ENCODE results near the gene PDE4B.
"Not testable (repeated sequence)": the region's sequence is repeated elsewhere in the genome, so short reads cannot be mapped to it uniquely, and the experiment has no call there.

Gene PDE4B

DNA sequence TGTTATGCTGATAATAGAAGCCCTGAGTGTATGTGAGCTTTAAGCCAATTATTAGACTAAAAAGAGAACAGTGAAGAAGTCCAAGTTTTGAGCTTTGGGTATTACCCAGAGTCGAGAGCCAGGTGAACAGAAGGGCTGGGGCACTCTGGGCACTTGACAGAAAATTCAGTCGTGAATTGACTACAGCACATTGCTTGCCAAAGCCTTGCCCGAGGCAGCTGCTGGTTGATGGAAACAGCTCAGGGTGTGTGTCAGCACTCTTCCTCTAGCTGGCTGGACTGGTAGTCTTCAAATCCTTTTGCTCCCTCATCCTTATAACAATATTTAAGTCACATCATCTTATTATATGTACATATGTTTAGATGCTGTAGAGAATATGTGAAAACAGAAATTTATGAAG is 21.3 kb downstream of the PDE4B start:
- no peak for DNase-seq (ENCODE audit: low read depth in 2 of 3, low spot score in 1 of 3)

DNA sequence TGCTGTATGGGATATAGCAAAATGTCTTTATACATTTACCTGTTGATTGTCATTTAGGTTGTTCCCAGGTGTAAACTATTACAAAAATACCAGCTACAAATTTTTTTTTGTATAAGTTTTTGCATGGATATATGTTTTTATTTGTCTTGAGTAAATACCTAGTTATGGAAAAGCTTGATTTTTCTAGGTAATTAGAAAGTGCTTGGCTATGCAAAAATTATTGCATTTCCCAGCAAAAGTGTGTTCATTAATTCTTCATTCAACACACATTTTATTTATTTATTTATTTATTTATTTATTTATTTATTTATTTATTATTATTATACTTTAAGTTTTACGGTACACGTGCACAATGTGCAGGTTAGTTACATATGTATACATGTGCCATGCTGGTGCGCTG is 22.1 kb downstream of the PDE4B start:
- DNase-seq (ENCODE audit: low read depth in 2 of 3, low spot score in 1 of 3), result no peak

DNA sequence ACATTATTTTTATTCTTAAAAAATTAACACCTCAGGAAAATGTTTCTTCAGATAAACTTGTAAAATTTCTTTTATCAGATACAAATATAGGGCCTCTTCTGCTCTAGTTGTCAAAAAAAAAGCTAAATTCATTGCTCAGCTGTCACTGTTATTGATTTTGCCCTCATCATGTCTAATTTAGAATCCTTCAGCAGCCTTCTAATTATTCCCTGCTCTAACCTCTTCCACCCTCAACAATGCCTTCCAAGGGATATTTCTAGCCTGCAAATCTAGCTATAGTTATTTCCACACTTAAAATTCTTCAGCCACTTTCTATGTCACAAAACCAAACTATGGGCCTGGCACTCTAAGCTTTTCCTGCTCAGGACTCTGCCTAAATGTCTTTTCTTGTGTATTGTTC is 25.2 kb downstream of the PDE4B start:
- DNase-seq (ENCODE audit: low read depth in 2 of 3, low spot score in 1 of 3), result no peak

DNA sequence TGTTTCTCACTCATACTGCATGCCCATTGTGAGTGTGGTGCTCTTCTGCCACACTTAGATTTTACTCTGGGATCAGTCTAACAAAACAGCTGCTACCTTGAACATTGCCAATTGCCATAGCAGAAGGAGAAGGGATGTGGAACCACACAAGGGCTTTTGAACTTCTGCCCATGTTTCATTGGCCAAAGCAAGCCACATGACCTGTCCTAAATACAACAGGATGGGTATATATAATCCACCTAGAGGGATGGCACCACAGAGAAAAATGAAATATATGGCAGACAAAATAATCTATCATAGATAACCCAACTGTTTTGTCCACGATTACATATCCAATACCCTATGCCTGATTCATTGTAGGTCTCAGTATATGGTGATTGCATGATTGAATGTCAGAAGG is 26.3 kb downstream of the PDE4B start:
- DNase-seq (ENCODE audit: low read depth in 2 of 3, low spot score in 1 of 3), result no peak

DNA sequence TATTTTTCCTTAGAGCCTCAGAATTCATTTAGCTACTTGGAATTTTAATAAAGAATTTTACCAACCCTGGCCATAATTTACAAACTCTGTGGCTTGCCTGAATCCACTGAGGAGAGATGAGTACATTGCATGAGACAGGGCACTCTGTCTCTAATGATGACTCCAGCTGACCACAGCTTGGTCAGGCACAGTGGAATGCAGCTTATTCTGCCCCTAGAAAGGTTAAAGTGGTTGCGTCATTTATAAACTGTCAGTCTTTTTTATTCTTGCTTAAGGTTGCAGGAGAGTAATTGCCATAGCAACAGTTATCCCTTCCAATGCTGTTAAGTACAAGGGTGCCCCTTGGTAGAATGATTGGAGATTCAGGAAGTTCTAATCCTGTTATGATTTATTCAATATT is 28.3 kb downstream of the PDE4B start:
- no peak for DNase-seq (ENCODE audit: low read depth in 2 of 3, low spot score in 1 of 3)

DNA sequence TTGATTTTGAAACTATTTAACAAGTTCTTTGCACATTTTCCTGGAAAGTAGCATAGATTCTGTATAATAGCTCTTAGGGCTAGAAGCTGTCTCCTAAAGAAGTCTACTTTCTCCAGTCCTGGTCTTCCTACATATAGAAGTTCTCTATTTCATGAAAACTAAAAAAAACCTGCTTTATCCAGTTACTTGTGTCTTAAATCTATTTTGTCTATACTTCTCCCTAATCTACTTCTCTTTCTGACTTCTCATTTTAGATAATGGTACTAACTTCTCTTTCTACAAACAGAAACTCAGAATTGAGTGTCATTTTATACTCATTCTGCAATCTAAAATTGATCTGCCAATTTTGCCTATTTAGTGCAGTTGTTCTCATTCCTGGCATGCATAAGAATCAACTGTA is 28.7 kb downstream of the PDE4B start:
- no peak for DNase-seq (ENCODE audit: low read depth in 2 of 3, low spot score in 1 of 3)

DNA sequence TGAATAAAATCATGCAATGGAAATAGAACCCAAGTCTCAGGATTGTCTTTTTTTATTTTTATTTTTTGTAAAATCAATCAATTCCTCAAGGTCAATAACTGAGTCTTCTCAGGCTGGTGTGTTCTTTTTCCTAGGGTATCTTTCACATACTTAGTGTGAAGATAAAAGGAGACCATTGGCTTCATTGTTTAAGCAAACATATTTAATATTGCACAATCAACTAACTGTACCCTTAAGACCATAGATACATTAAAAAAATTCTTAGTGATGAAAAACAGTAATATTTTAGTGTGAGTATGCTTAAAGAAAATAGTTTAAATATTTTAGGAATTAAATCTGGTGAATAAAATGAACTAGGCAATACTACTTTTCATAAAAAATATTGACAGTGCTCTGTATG is 31.4 kb downstream of the PDE4B start:
- DNase-seq (ENCODE audit: low read depth in 2 of 3, low spot score in 1 of 3), result no peak

DNA sequence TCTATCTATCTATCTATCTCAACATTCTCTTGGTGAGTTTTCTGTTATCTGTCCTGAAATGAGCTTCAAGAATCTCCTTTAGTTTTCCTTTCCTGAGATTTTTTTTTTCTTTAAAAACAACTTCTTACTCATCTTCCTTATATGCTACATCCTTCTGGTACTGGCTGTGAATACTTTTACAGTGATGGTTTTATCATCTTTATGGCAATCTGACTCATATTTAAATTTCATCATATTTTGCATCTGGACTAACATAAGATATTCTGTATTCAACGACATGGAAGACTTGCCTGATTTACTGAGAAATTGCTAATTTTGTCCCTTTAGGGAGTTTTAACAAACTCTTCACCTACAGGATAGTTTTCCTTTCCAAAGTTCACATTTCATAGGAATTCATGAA is 33.0 kb downstream of the PDE4B start:
- DNase-seq (ENCODE audit: low read depth in 2 of 3, low spot score in 1 of 3), result no peak

DNA sequence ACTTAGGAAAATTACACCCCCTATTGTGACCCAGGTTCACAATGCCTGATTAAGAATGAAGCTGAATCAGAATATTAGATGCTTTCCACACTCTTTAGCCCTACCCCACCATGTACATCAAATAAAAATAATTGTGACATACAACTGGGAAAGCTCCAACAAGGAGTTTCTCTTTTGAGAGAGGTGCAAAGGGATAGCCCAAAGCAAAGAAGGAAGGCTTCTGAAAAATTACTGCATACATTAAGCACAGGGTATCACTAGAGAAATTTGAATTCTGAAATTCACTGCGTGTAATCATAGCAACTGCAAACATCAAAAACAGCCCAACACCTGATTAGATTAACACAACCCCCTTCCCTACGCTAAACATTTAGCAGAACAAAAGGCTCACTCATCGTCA is 34.1 kb downstream of the PDE4B start:
- DNase-seq (ENCODE audit: low read depth in 2 of 3, low spot score in 1 of 3), result no peak

DNA sequence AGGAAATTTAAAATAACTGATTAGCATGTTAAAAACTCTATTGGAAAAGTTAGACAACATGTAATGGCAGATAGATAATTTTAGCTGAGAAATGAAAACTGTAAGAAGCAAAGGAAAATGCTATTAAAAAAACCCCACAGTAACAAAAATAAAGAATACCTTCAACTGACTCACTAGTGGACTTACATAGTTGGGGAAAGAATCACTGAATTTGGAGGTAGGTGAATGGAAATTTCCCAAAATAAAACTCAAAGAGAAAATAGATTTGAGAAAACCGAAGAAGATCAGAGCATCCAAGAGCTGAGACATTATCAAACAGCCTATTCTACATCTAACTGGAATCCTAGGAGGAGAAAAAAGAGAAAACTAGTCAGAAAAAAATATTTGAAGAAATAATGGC is 34.7 kb downstream of the PDE4B start:
- no peak for DNase-seq (ENCODE audit: low read depth in 2 of 3, low spot score in 1 of 3)

DNA sequence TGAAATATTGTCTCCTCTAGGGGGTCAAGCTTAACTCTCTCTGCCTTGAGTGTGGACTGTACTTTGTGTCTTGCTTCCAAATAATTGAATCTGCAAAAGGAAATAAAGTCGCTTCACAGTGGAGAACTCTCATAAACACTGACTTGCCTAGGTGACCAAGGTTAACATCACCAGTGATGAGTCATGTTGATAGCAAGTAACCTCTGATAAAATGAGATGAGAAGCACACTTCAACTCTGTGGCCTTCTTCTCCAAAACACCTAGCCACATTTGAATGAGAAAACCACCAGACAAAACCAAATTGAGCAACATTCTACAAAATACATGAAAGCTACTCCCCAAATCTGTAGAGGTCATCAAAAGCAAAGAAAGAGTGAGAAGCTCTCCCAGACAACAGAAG is 37.6 kb downstream of the PDE4B start:
- no peak for DNase-seq (ENCODE audit: low read depth in 2 of 3, low spot score in 1 of 3)

DNA sequence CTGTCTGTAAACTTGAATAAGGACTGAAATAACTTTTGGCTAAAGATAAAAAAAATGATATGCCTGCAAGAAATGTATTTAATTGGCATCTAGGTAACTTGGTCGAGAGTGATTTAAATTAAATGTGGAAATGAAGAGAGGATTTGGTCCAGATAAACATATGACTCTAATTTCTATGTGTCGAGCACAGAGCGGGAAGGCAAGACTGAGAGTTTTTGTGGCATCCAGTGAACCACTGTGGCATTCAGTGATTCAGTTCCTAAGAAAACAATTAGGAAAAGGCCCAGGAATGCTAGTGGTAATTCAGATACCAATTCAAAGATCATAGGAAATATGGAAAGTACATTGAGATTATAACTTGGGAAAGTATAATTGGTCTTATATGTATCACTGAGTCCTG is 39.6 kb downstream of the PDE4B start:
- no peak for DNase-seq (ENCODE audit: low read depth in 2 of 3, low spot score in 1 of 3)

DNA sequence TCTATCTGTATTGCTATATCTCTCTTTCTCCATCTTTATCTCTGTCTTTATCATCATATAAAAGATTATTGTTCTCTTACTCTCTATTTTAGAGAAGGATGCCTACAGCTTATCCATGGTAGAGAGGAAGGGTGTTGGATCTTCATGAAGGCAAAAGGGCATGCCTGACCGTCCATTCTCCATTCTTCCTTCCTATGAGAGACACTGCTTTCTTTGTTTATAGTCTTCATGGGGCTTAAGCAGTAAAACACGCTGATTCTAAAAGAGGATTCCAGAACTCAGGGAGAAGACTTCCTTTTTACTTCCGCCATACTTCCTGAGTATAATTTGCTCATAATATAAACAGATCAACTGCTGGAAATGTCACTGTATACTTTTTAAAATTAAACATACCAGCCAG is 44.0 kb downstream of the PDE4B start:
- no peak for DNase-seq (ENCODE audit: low read depth in 2 of 3, low spot score in 1 of 3)

DNA sequence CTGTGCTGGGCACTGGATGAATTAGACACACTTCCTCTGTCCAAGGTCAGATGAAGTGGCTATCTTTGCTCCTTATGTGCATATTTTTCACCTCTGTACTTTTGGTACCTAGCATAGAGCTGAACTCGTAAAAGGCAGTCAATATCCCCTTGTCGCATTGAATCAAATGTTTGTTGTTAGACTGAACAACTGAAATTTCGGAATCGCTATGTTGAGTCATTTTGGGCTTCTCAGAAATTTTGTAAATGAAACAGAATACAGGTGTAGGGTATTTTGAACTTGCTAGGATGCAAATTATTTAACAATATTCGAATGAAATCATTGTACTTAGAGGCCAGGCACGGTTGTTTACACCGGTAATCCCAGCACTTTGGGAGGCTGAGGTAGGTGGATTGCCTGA is 48.0 kb downstream of the PDE4B start:
- DNase-seq (ENCODE audit: low read depth in 2 of 3, low spot score in 1 of 3), result no peak

DNA sequence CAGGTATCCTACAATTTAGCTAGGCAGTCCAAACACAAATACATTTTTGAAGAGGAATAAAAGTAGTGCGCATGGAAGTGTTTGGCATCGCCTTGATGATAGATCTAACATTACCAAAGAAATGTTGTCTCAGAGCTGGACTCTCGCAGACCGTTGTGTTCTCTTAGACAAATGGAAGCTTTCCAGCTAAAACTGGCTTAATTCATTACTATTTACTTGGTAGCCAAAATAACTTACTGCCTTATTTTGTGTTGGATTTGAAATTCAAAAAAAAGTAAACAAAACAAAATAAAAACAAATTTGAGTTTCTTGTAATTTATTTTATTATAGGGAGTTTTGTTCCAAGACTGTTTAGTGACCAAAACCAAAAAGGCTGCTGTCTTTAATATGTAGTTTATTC is 51.6 kb downstream of the PDE4B start:
- no peak for DNase-seq (ENCODE audit: low read depth in 2 of 3, low spot score in 1 of 3)

DNA sequence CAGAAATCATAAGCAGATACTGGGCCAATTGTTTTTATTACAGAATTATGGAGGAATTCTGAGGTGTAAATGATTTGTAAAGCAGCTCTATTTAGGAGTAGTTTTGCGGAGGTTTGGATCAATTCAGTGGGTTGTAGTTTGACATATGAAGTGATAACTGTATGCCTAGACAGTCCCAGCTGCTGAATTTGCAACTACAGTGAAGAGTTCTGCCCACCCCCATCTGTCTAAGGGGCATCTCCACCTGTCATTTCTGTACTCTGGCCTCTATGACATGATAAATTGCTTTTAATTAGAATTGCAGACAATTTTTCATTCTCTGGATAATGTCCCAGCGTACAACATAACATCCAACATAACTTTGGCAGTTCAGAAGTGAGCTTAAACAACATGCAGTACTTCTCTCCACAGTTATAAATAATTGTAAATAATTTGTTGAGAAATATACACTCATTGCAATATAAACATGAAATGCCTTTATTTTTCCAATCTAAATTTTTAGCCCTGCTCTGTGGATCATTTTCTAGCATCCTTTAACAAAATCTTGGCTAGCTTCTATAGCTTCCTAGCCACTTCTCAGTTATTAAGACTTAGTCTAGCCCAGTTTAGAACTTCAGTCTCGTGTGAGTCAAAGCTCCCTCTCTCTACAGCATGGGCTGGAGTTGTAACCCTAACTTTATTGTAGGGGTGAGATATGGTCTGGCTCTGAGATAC is 52.3 kb downstream of the PDE4B start:
- DNase-seq (ENCODE audit: low read depth in 2 of 3, low spot score in 1 of 3), result no peak

DNA sequence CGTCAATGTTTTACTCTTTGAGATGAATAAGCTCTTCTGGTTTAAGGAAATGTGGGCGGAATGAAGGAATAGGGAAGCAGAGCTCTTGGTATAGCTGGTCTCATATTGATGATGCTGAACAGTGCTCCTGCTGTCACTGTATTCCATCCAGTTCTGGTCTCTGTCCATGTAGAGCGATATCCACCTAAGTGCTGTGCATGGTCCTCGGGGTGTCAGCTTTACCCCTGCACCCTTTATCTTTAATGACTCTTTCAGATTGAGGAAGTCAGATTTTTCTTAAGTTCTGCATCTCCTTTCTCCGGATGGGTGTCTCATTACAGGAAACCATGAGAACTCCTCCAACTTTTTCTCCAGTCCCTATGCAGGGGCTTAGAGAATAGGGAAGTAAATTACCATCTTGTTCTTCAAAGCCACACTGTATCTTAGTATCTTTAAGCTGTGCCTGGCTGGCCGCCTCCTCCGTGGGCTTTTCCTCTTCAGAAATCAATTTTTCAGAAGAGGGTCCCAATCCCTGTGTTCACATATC is 52.9 kb downstream of the PDE4B start:
- no peak for DNase-seq (ENCODE audit: low read depth in 2 of 3, low spot score in 1 of 3)

DNA sequence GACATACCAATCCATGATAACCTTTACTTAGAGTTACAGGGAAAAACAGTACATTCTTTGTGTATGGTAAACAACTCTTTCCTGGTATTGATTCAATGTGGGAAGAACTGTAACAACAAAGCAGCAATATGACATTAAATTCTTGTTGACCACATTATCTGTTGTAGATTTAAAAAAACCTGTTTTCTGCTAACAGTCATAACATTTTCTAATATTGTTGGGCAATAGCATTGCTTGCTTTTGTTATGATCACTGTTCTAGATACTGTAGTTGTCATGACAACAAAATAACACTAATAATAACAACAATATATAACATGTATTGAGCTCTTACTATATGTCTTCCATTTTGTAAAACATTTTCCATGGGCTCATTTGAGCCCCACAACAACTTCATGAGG is 54.2 kb downstream of the PDE4B start:
- DNase-seq (ENCODE audit: low read depth in 2 of 3, low spot score in 1 of 3), result no peak

DNA sequence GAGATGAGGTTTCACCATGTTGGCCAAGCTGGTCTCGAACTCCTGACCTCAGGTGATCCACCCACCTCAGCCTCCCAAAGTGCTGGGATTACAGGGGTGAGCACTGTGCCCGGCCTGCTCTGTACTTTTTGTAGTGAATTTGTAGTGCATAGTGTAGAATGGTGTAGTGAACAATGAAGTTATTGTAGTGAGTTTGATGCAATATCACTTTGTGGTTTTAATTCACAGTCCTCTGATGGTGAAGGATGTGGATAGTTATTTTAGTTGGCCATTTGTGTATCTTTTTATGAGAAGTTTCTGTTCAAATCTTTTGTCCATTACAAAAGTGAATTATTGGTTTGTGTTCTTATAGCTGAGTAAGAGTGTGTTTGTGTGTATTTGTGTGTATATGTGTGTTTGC is 57.6 kb downstream of the PDE4B start:
- no peak for DNase-seq (ENCODE audit: low read depth in 2 of 3, low spot score in 1 of 3)

DNA sequence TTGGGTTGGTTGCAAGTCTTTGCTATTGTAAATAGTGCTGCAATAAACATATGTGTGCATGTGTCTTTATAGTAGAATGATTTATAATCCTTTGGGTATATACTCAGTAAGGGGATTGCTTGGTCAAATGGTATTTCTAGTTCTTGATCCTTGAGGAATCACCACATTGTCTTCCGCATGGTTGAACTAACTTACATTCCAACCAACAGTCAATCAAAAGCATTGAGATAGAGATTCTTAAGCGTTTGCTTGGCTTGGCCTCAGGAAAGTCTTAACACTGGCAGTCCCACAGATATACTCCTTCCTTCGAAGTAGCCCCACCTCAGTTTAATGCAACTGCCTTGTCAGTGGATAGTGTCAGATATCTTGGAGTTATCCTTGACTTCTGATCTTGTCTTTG is 63.9 kb downstream of the PDE4B start:
- DNase-seq (ENCODE audit: low read depth in 2 of 3, low spot score in 1 of 3), result not testable (repeated sequence)

DNA sequence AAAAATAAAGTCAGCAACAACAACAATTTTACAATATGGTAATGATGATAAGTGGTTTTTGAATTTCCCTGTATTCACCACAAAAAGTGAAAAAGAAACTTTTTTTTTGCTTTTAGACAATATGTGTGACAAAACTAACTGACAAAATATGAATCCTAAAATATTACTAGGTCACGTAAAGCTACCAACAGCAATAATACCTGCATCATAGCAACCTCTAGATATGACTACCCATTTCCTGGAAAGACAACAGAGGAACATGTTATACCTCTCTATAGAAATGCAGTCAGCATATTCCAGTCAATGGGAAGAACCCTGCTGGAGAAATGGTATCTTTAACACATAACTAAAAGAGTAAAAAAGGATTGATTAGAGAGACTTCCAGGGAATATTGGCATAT is 73.7 kb downstream of the PDE4B start:
- no peak for DNase-seq (ENCODE audit: low read depth in 2 of 3, low spot score in 1 of 3)

DNA sequence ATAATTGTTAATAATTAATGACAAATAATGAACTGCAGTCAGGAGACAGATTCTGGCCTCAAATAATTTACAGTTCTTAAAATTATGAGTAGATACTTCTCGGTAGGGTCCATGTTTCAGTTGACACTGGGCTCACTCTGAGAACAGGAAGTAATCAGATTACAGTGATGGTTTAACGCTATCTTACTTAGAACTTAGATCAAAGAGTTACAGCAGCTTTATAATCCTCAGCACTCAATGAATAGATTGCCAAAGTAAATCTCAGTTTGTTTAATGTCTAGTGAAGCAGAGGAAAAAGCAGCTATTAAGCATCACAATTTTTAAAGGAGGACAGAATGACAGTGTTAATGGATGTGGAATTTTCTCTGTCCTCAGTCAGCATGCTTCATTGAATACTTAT is 79.6 kb downstream of the PDE4B start:
- no peak for DNase-seq (ENCODE audit: low read depth in 2 of 3, low spot score in 1 of 3)

DNA sequence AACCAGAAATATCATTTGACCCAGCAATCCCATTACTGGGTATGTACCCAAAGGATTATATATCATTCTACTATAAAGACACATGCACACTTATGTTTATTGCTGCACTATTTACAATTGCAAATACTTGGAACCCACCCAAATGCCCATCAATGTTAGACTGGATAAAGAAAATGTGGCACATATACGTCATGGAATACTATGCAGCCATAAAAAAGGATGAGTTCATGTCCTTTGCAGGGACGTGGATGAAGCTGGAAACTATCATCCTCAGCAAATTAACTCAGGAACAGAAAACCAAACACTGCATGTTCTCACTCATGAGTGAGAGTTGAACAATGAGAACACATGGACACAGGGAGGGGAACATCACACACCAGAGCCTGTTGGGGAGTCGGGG is 85.6 kb downstream of the PDE4B start:
- not testable (repeated sequence) for DNase-seq (ENCODE audit: low read depth in 2 of 3, low spot score in 1 of 3)

DNA sequence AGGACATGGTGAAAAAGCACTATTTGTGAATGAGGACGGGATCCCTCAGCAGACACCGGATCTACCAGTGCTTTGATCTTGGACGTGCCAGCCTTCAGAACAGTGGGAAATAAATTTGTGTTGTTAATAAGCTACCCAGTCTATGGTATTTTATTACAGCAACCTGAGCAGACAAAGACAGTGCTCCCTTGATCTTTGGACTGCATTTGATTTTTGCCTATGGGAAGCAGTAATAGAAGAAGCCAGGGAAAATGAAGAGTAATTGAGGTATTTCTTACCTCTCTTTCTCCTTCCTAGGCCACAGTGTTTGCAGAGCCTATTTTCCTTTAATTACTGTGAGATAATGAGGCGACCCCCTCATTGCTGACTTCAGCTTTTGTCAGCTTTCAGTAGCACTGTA is 87.9 kb downstream of the PDE4B start:
- DNase-seq (ENCODE audit: low read depth in 2 of 3, low spot score in 1 of 3), result no peak

Measured in stimulated activated CD4-positive, alpha-beta T cell treated with anti-CD3 and anti-CD28 coated beads, Interleukin-12 subunit alpha, Interleukin-12 subunit beta, amount 100 ng/mL, for 48 hours (primary cell).